K562 (cell line): ENCODE measurements around the gene IDH3G. TPM values are rescaled to one million over a fixed set of nuclear protein-coding genes. Genes with fewer than 3 reads are reported as not detected.

Source experiments
- ATAC-seq: fragments of 200-7000 bp; cut with Tn5 transposase; 3 replicates; pipeline ENCODE4 v1.9.1; 2020; ENCODE audit warnings: moderate library complexity
- BruUV-seq: library from RNA; stranded (reverse); fragments of 400-500 nt; replicated peaks from 2 replicates; lab custom pipeline; 2021; lab: Mats Ljungman, UMichigan
- CTCF ChIA-PET: fragments of 300-600 bp; formaldehyde crosslinking; extraction: SDS; loops from one replicate; lab custom pipeline; 2021; ENCODE audit warnings: low intra/inter-chr PET ratio; lab: Yijun Ruan, JAX
- POLR2A ChIA-PET: fragments of 300-600, 350-650 bp; sonication (Branson Sonifier 250); formaldehyde crosslinking; extraction: SDS; loops from one replicate; lab custom pipeline; 2021; ENCODE audit warnings: antibody characterized with exemption, inconsistent platforms; lab: Yijun Ruan, JAX
- DNase-seq, 4 experiments: peaks; one replicate each; pipeline versions ENCODE4 v3.0.0 to v3.0.0-alpha.2; 2011 to 2018; ENCODE audit warnings: low spot score in 3 of 4, mixed read lengths in 3 of 4; ENCODE audit errors: extremely low read depth in 1 of 4
- FAIRE-seq: peaks from 2 replicates; lab custom pipeline; 2011; peaks lifted over from hg19 to GRCh38; lab: Jason Lieb, UNC
- H2AFZ ChIP-seq: 2 replicates; pipeline ENCODE4 v1.6.0; 2011; ENCODE audit warnings: low read depth, low read length, control low read depth, inconsistent platforms
- H3K27ac ChIP-seq: fragments of 200-600 bp; 3 replicates; pipeline ENCODE4 v1.8.0; 2011; ENCODE audit warnings: low read depth, mild to moderate bottlenecking, control low read depth, inconsistent platforms, low read length, moderate library complexity, mixed read lengths; ENCODE audit errors: extremely low read depth
- H3K27me3 ChIP-seq, 2 experiments: fragments of 300-600 bp in 1 of 2; 2 replicates in 1 of 2; 3 replicates in 1 of 2; pipeline versions ENCODE4 v1.6.0 to v1.8.0; 2011; ENCODE audit warnings: inconsistent platforms in 2 of 2, low read length in 2 of 2, mild to moderate bottlenecking in 1 of 2, mixed read lengths in 1 of 2, moderate library complexity in 1 of 2; ENCODE audit not compliant: control insufficient read depth in 2 of 2, insufficient read depth in 2 of 2
- H3K36me3 ChIP-seq: fragments of 300-600 bp; 3 replicates; pipeline ENCODE4 v1.8.0; 2011; ENCODE audit warnings: mild to moderate bottlenecking, low read length, inconsistent platforms; ENCODE audit not compliant: control insufficient read depth, insufficient read depth
- H3K4me1 ChIP-seq, 2 experiments: fragments of 200-600 bp in 1 of 2; replicated peaks in 1 of 2; 2 replicates in 1 of 2; 3 replicates in 1 of 2; pipeline versions ENCODE4 v1.5.1 to v1.8.0; 2011; ENCODE audit warnings: inconsistent platforms in 2 of 2, low read length in 2 of 2, mild to moderate bottlenecking in 1 of 2, mixed read lengths in 1 of 2, moderate library complexity in 1 of 2; ENCODE audit not compliant: control insufficient read depth in 2 of 2, insufficient read depth in 2 of 2
- H3K4me2 ChIP-seq: 2 replicates; pipeline ENCODE4 v1.6.1; 2011; ENCODE audit warnings: low read length, control low read depth, inconsistent platforms, mixed read lengths; ENCODE audit not compliant: insufficient read depth
- H3K4me3 ChIP-seq: fragments of 200-600 bp; sonication (generic), shearing (Covaris generic); 2 replicates; pipeline ENCODE4 v1.5.1; 2016; ENCODE audit warnings: control low read depth, inconsistent platforms
- H3K79me2 ChIP-seq: fragments of 200-600 bp; 3 replicates; pipeline ENCODE4 v1.8.0; 2011; ENCODE audit warnings: low read length, inconsistent platforms; ENCODE audit not compliant: control insufficient read depth, insufficient read depth
- H3K9ac ChIP-seq, 2 experiments: 2 replicates each; pipeline versions ENCODE4 v1.6.0 to v1.6.1; 2011; ENCODE audit warnings: low read depth in 2 of 2, low read length in 2 of 2, control low read depth in 1 of 2, inconsistent platforms in 1 of 2, mild to moderate bottlenecking in 1 of 2, mixed read lengths in 1 of 2; ENCODE audit not compliant: insufficient read depth in 1 of 2
- H3K9me1 ChIP-seq: one replicate; pipeline ENCODE4 v1.6.0; 2011; ENCODE audit warnings: inconsistent platforms, mild to moderate bottlenecking, low read length, moderate library complexity; ENCODE audit not compliant: control insufficient read depth, insufficient read depth
- H3K9me3 ChIP-seq: replicated peaks from 2 replicates; pipeline ENCODE4 v1.5.1; 2011; ENCODE audit warnings: low read depth, low read length, inconsistent platforms; ENCODE audit not compliant: control insufficient read depth, insufficient read depth
- H4K20me1 ChIP-seq: replicated peaks from 2 replicates; pipeline ENCODE4 v1.6.1; 2011; ENCODE audit warnings: low read length, inconsistent platforms, mixed read lengths; ENCODE audit not compliant: control insufficient read depth, insufficient read depth
- ATF2 ChIP-seq: sonication (generic); formaldehyde crosslinking; IDR thresholded peaks from 2 replicates; pipeline ENCODE4 v1.8.1; 2022; ENCODE audit warnings: missing genetic modification reagents
- CAMTA2 ChIP-seq: fragments of 250-450 bp; sonication (Bioruptor Pico); conservative IDR thresholded peaks from 2 replicates; pipeline ENCODE4 v1.5.1; 2022
- E2F4 ChIP-seq: sonication (generic); formaldehyde crosslinking; IDR thresholded peaks from 2 replicates; pipeline ENCODE4 v1.8.0; 2022; ENCODE audit warnings: mild to moderate bottlenecking, low read depth, missing genetic modification reagents
- E2F5 ChIP-seq: sonication (generic); formaldehyde crosslinking; IDR thresholded peaks from 2 replicates; pipeline ENCODE4 v1.8.0; 2022; ENCODE audit warnings: mild to moderate bottlenecking, missing genetic modification reagents
- MAFF ChIP-seq: IDR thresholded peaks from 2 replicates; pipeline ENCODE4 v1.6.1; 2012; ENCODE audit warnings: low read length, improper control_type of control experiment
- MNT ChIP-seq, 2 experiments: fragments of 450-650 bp; conservative IDR thresholded peaks; 2 replicates each; pipeline ENCODE4 v1.6.1; 2017; ENCODE audit warnings: mild to moderate bottlenecking in 2 of 2, moderate library complexity in 2 of 2
- NR4A1 ChIP-seq, 2 experiments: fragments of 250-450 bp in 1 of 2; fragments of 450-650 bp in 1 of 2; sonication (Bioruptor Pico) in 1 of 2; IDR thresholded peaks; 2 replicates each; pipeline versions ENCODE4 v1.4.0 to v1.6.1; 2016 to 2020; ENCODE audit warnings: mild to moderate bottlenecking in 2 of 2, missing compliant biosample characterization in 1 of 2, missing genetic modification characterization in 1 of 2, moderate library complexity in 1 of 2
- RBBP5 ChIP-seq: fragments of 200-600 bp; sonication (generic); IDR thresholded peaks from 2 replicates; pipeline ENCODE4 v1.6.1; 2012; ENCODE audit warnings: borderline replicate concordance, mild to moderate bottlenecking, low read length, control low read depth, inconsistent platforms; ENCODE audit not compliant: insufficient read depth, poor library complexity, severe bottlenecking
- SP2 ChIP-seq: IDR thresholded peaks from 2 replicates; pipeline ENCODE4 v1.6.1; 2011; ENCODE audit warnings: mild to moderate bottlenecking, low read depth, low read length, moderate library complexity; ENCODE audit not compliant: poor library complexity, severe bottlenecking; ENCODE audit errors: extremely low read depth
- ZFX ChIP-seq: sonication (generic); formaldehyde crosslinking; IDR thresholded peaks from 2 replicates; pipeline ENCODE4 v1.8.0; 2022; ENCODE audit warnings: mild to moderate bottlenecking, missing genetic modification reagents, moderate library complexity
- WGBS: fragments of 100-300 bp; shearing (Covaris generic); methylation state at CpG from one replicate; pipeline ENCODE4 v1.1.6; 2016; ENCODE audit warnings: low coverage, mixed read lengths; ENCODE audit not compliant: insufficient coverage; ENCODE audit errors: missing lambda C conversion rate; 5-methylcytosine and 5-hydroxymethylcytosine counted together
- in situ Hi-C: fragments of 300-500 bp; cut with MboI; formaldehyde crosslinking; loops from 4 replicates; pipeline ENCODE4 v1.15.0; 2018; ENCODE audit warnings: inconsistent platforms, mixed read lengths
- intact Hi-C: fragments of 100-400 bp; cut with micrococcal nuclease; formaldehyde crosslinking; loops from 2 replicates; pipeline ENCODE4 v1.14.2; 2022
- polyA plus RNA-seq, 8 experiments: library from polyadenylated mRNA; depleted of rRNA in 4 of 8; stranded (reverse) in 5 of 8; unstranded in 3 of 8; fragments of >200 nt; fragmentation: Nextera tagmentation in 2 of 8; fragmentation: Illumina TruSeq in 1 of 8; extraction: Ambion mirVana in 2 of 8; extraction: Trizol in 1 of 8; gene quantifications; 2 replicates each; pipeline versions ENCODE4 v1.2.1 to v1.2.3, GENCODE V29; 2011 to 2014; ENCODE audit warnings: inconsistent platforms in 1 of 8, missing spikeins in 1 of 8
- total RNA-seq, 7 experiments: library from RNA; depleted of rRNA in 6 of 7; stranded (reverse); fragments of >200 nt in 6 of 7; fragmentation: Illumina TruSeq in 2 of 7; extraction: Trizol in 2 of 7; gene quantifications; 2 replicates each; pipeline versions ENCODE4 v1.2.1 to v1.2.3, GENCODE V29; 2011 to 2021; ENCODE audit warnings: low replicate concordance in 1 of 7

The IDH3G gene
- total and polyA plus RNA-seq, 9 of the 15 experiments (the other 6 are each of a cell fraction or from before 2014, with no cell fraction given), result 24.3 to 72.5 (median 37.9) TPM

- Histone ChIP-seq H3K4me1 (peaks cover 8 to 89% of the 10 kb centered on the region in 2 experiments; a peak in 4 of 5 replicates), H3K36me3 (no peaks in the 10 kb centered on the region), H3K4me3 (no peak overlapping the region), H3K9ac (peak overlapping the region in 1 of 2 experiments; percentile 76; a peak in 2 of 4 replicates), H3K9me3 (no peaks in the 10 kb centered on the region), H4K20me1 (no peaks in the 10 kb centered on the region), H3K9me1 (peaks cover 4% of the 10 kb centered on the region), H2AFZ (no peak overlapping the region), H3K27ac (no peak overlapping the region), H3K79me2 (no peaks in the 10 kb centered on the region), H3K4me2 (no peak overlapping the region), H3K27me3 (no peaks in the 10 kb centered on the region)
- no peak for ATAC-seq
- ChIA-PET CTCF (no interaction called here), POLR2A (interaction anchor here (0.6 to 0.8 kb wide), 2 partner anchors 10 to 199 kb away, joined by 4 read pairs; no protein-coding TSS in a partner anchor)
- 50% methylated on average over 15 of the region's 21 CpGs for WGBS
- intact Hi-C loops, result no loop called here
- no TSS peak for BruUV-seq
- in situ Hi-C loops, result no loop called here
- DNase-seq, result no peak
- no peak for FAIRE-seq
- TF ChIP-seq RBBP5 (no peak), E2F5 (CRISPR knock-in tag) (no peak), E2F4 (CRISPR knock-in tag) (no peak), MAFF (no peak), ATF2 (CRISPR knock-in tag) (no peak), NR4A1 (CRISPR knock-in tag; IDR thresholded peaks at IDR 0.05) (no peak), NR4A1 (tag; IDR thresholded peaks at IDR 0.05) (no peak), CAMTA2 (CRISPR knock-in tag) (no peak), MNT (conservative IDR thresholded peaks at IDR 0.05) (no peak), SP2 (no peak), ZFX (no peak)
Measured at GRCh38 chrX:153772316-153773217, 21.6 kb downstream of the IDH3G start.
